NB4 (cell line): Measurements from ENCODE around the gene CDH4.

Source experiments
- CTCF ChIP-seq: IDR thresholded peaks from one replicate; pipeline ENCODE4 v1.5.1; 2012; ENCODE audit warnings: low read depth, low read length
- MYC ChIP-seq: IDR thresholded peaks from 2 replicates; pipeline ENCODE4 v1.6.1; 2011; ENCODE audit warnings: low read depth, low read length
- POLR2A ChIP-seq: IDR thresholded peaks from 2 replicates; pipeline ENCODE4 v1.6.1; 2011; ENCODE audit warnings: mild to moderate bottlenecking; ENCODE audit not compliant: insufficient read length; ENCODE audit errors: extremely low read depth
- TF ChIP-seq, protein P1 (sequence below): IDR thresholded peaks from 2 replicates; pipeline ENCODE4 v1.6.1; 2011; ENCODE audit warnings: low read depth, low read length

DNA sequence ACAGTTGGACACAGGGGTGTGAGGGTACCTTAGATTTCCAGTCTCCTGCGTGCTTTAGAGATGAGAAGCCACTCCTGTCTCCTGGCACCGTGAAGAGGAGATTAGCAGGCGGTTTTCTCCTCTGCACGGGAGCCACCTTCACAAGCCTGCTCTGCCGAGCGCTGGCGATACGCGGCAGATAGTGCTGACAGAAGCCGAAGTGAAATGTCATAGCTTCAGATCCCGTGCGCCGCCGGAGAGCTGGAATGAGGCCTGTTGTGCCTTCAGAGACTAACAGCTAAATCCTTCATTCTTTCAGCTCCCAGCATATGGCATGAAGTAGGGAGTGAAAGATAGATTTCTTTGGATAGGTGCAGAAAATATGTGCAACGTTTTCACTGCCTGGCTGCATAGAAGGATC is 442.6 kb downstream of the CDH4 start:
- TF ChIP-seq CTCF (no peak), POLR2A (no peak), MYC (no peak)
- TF ChIP-seq, protein P1, sequence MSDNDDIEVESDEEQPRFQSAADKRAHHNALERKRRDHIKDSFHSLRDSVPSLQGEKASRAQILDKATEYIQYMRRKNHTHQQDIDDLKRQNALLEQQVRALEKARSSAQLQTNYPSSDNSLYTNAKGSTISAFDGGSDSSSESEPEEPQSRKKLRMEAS = no peak
